Glutamatergic neuron (in vitro differentiated cells): Measurements from ENCODE around the gene APBA2. TPM values are rescaled to one million over a fixed set of nuclear protein-coding genes. Genes with fewer than 3 reads are reported as not detected.
A peak's percentile ranks its signal among the peaks of the same experiment; 100 is the strongest.

Experiments used
- DNase-seq: peaks from one replicate; pipeline ENCODE4 v3.0.0; 2022
- H3K27ac Mint-ChIP-seq: one replicate; pipeline ENCODE4 v1.8.0; 2020; ENCODE audit warnings: mild to moderate bottlenecking, mixed read lengths, inconsistent platforms; ENCODE audit not compliant: unreplicated experiment
- H3K27me3 Mint-ChIP-seq: one replicate; pipeline ENCODE4 v1.8.0; 2020; ENCODE audit warnings: mild to moderate bottlenecking, moderate library complexity, mixed read lengths, inconsistent platforms; ENCODE audit not compliant: unreplicated experiment
- H3K36me3 Mint-ChIP-seq: one replicate; pipeline ENCODE4 v1.8.0; 2020; ENCODE audit warnings: mild to moderate bottlenecking, mixed read lengths, inconsistent platforms; ENCODE audit not compliant: unreplicated experiment
- H3K4me1 Mint-ChIP-seq: one replicate; pipeline ENCODE4 v1.8.0; 2020; ENCODE audit warnings: mild to moderate bottlenecking, low read depth, mixed read lengths, inconsistent platforms; ENCODE audit not compliant: unreplicated experiment
- H3K4me3 Mint-ChIP-seq: one replicate; pipeline ENCODE4 v1.8.0; 2020; ENCODE audit warnings: mild to moderate bottlenecking, mixed read lengths, inconsistent platforms; ENCODE audit not compliant: unreplicated experiment
- H3K9me3 Mint-ChIP-seq: one replicate; pipeline ENCODE4 v1.8.0; 2020; ENCODE audit warnings: mild to moderate bottlenecking, moderate library complexity, mixed read lengths, inconsistent platforms; ENCODE audit not compliant: unreplicated experiment
- total RNA-seq: library from RNA; stranded (reverse); fragmentation: NEBNext Ultra II Directional; extraction: Animal tissue kit (Norgen Biotek cat#: 25700); gene quantifications from one replicate; pipeline ENCODE4 v1.2.1, GENCODE V29; 2021; ENCODE audit not compliant: unreplicated experiment
- TF ChIP-seq, protein P1 (sequence below): fragments of 200-600 bp; sonication (generic); IDR thresholded peaks from one replicate; pipeline ENCODE4 v1.5.0; 2021; ENCODE audit not compliant: partially characterized antibody, unreplicated experiment

The APBA2 gene
- total RNA-seq, 1 donor from 2014 or later = 166 TPM

DNA sequence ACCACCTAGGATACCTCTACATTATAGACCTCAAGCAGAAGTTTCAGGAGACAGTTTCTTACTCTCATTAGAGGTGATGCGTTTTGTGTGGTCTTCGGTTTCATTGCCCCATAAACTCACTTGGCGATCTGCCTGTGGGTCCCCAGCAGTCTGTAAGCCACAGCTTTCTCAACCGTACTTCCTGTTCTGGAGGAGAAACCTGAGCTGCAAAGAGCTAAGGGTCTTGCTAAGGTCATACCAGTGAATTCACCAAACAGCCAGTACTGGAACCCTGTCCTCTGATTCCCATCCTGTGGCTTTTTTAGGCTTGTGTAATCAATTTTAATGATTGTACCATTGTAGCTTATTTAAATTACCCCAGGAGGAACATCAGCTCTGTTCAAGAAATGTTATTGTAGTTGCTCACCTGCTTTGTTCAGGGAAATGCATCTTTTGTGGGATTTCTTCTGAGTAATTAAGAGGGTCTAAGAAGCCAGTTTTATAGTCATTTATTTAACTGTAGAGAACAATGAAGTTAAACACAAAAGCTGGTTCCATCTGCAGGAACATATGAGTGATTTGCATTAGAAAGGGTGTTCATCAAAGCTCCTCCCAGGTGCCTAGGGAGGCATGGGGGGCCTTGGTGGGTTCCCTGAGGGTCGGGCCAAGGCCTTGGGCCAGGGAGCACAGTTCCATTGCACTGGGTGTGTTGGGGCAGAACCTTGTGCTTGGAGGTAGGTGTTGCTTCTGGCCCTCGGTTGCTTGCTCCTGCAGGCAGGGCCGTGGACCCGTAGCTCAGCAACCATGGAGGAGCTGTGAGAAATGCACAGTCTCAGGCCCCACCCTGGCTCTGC is 69.6 kb downstream of the APBA2 start:
- peak overlapping the region; percentile 84 for H3K27ac Mint-ChIP-seq
- DNase-seq = no peak
- H3K27me3 Mint-ChIP-seq = peaks cover 6% of the 10 kb centered on the region
- peaks cover 44% of the 10 kb centered on the region for H3K4me1 Mint-ChIP-seq
- H3K4me3 Mint-ChIP-seq = no peak overlapping the region
- H3K9me3 Mint-ChIP-seq = peaks cover 12% of the 10 kb centered on the region
- TF ChIP-seq, protein P1, sequence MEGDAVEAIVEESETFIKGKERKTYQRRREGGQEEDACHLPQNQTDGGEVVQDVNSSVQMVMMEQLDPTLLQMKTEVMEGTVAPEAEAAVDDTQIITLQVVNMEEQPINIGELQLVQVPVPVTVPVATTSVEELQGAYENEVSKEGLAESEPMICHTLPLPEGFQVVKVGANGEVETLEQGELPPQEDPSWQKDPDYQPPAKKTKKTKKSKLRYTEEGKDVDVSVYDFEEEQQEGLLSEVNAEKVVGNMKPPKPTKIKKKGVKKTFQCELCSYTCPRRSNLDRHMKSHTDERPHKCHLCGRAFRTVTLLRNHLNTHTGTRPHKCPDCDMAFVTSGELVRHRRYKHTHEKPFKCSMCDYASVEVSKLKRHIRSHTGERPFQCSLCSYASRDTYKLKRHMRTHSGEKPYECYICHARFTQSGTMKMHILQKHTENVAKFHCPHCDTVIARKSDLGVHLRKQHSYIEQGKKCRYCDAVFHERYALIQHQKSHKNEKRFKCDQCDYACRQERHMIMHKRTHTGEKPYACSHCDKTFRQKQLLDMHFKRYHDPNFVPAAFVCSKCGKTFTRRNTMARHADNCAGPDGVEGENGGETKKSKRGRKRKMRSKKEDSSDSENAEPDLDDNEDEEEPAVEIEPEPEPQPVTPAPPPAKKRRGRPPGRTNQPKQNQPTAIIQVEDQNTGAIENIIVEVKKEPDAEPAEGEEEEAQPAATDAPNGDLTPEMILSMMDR = no peak
- H3K36me3 Mint-ChIP-seq = no peaks in the 10 kb centered on the region

DNA sequence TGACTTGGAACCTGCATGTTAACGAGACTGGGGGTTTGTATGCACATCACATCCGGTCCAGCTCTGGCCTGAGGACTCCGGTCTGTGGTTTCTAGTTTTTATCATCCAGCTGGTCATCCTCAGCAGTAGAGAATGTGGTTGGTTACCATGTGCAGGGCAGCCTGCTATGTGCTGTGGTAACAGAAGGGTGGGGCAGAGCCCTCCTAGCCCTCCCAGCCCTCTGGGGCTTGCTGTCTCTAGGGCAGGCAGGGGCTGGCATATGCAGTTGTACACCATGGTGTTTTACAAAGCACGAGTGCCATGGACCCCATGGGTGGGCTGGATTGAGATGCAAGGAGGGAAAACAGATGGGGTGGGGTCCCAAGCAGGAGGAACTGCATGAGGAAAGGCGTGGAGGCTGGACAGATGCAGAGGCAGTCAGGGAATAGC is 70.2 kb downstream of the APBA2 start:
- H3K9me3 Mint-ChIP-seq = peaks cover 12% of the 10 kb centered on the region
- peaks cover 44% of the 10 kb centered on the region for H3K4me1 Mint-ChIP-seq
- no peaks in the 10 kb centered on the region for H3K36me3 Mint-ChIP-seq
- H3K27ac Mint-ChIP-seq = peak overlapping the region; percentile 84
- DNase-seq = no peak
- H3K27me3 Mint-ChIP-seq = peaks cover 6% of the 10 kb centered on the region
- H3K4me3 Mint-ChIP-seq = no peak overlapping the region
- TF ChIP-seq, protein P1 = no peak

DNA sequence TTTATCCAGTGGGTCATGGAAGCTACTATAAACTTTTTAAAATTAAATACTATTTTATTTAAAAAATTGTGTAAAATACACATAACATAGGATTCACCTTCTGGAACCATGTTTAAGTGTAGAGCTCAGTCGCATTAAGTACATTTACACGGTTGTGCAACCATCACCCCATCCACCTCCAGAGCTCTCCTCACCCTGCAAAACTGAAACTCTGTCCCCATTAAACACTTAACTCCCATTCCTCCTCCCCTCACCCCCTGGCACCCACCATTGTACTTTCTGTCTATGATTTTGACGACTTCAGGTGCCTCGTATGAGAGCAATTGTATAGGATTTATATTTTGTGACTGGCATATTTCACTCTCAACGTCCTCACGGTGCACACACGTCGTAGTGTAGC is 70.7 kb downstream of the APBA2 start:
- no peak for DNase-seq
- no peaks in the 10 kb centered on the region for H3K36me3 Mint-ChIP-seq
- peaks cover 44% of the 10 kb centered on the region for H3K4me1 Mint-ChIP-seq
- peaks cover 6% of the 10 kb centered on the region for H3K27me3 Mint-ChIP-seq
- TF ChIP-seq, protein P1 = no peak
- H3K27ac Mint-ChIP-seq = peak overlapping the region; percentile 44
- no peak overlapping the region for H3K4me3 Mint-ChIP-seq
- H3K9me3 Mint-ChIP-seq = peaks cover 12% of the 10 kb centered on the region

DNA sequence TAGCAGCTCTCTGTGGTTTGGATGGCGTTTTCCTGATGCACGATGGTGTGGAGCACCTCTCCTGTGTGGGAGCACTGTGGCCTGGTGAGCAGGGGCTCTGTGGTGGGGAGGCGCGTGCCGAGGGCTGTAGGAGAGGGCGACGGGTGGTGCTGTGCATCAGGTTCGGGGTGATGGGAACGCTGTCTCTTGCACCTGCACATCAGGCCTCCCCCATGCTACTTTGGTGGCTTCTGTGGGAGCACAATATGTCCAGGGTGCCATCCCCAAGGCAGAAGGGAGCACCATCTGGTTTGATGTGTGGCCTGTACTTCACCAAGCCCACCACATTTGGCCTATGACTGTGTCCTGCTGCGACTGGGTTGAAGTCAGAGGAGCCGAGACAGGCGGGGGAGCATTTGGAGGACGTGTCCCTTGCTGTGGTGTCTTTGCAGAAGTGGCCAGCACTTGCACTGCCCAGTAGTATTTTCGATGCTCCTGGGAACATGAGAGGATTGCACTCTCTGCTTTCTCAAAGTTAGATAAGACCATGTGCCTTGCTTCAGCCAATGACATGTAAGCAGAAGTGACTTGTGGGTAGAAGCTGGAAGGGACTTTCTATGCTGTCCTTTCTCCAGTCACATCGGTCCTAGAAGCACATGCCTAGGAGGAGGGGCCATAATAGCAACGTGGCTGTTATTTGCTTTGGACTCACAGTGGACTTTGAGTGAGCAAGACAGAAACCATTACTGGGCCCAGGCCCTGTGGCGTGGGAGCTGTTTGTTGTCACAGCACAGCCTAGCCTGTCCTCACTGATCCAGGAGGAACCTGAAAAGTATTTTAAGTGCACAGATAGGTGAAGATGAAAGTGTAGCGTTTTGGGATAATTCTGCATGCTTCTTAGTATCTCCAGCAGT is 72.1 kb downstream of the APBA2 start:
- Mint-ChIP-seq H3K36me3 (no peaks in the 10 kb centered on the region), H3K9me3 (peaks cover 9% of the 10 kb centered on the region), H3K27ac (peak overlapping the region; percentile 29), H3K4me3 (no peak overlapping the region), H3K4me1 (peaks cover 39% of the 10 kb centered on the region), H3K27me3 (peaks cover 6% of the 10 kb centered on the region)
- TF ChIP-seq, protein P1 = no peak
- no peak for DNase-seq
